B cell (primary cell): Measurements from ENCODE around the gene VCX2. TPM values are rescaled to one million over a fixed set of nuclear protein-coding genes. Genes with fewer than 3 reads are reported as not detected.
"Not testable (repeated sequence)": the region's sequence is repeated elsewhere in the genome, so short reads cannot be mapped to it uniquely, and the experiment has no call there.

Source experiments
- ATAC-seq: fragments of 200-7000 bp; cut with Tn5 transposase; one replicate; pipeline ENCODE4 v1.10.0; 2021; ENCODE audit warnings: low read depth, mild to moderate bottlenecking, moderate number of reproducible peaks, moderate library complexity
- CTCF ChIA-PET: fragments of 350-600 bp; sonication (Branson Sonifier 250); formaldehyde crosslinking; loops from one replicate; lab custom pipeline; 2021; ENCODE audit warnings: antibody characterized with exemption, inconsistent platforms; lab: Charles Lee
- POLR2A ChIA-PET: fragments of 350-600 bp; sonication (Branson Sonifier 250); formaldehyde crosslinking; loops from one replicate; lab custom pipeline; 2021; ENCODE audit warnings: antibody characterized with exemption; lab: Charles Lee
- DNase-seq: peaks from one replicate; pipeline ENCODE4 v3.0.0; 2013
- H2AFZ ChIP-seq: 2 replicates; pipeline ENCODE4 v1.6.1; 2012; ENCODE audit warnings: mild to moderate bottlenecking, low read depth, low read length; ENCODE audit not compliant: insufficient read depth, poor library complexity, severe bottlenecking
- H3K27ac ChIP-seq, 2 donors: 1 replicate in 1 of 2; 2 replicates in 1 of 2; pipeline ENCODE4 v1.5.1; 2012 to 2013; ENCODE audit warnings: low read length in 2 of 2, mild to moderate bottlenecking in 2 of 2, moderate library complexity in 1 of 2
- H3K27me3 ChIP-seq, 4 experiments: fragments of 200-600 bp in 1 of 4; sonication (generic) in 1 of 4; replicated peaks in 1 of 4; 1 replicate in 2 of 4; 2 replicates in 2 of 4; pipeline versions ENCODE4 v1.6.1 to v1.7.0; 2013 to 2016; ENCODE audit warnings: low read length in 3 of 4, mild to moderate bottlenecking in 2 of 4, mixed read lengths in 1 of 4, moderate library complexity in 1 of 4; ENCODE audit not compliant: insufficient read depth in 4 of 4, control insufficient read depth in 3 of 4; ENCODE audit errors: control extremely low read depth in 1 of 4
- H3K36me3 ChIP-seq, 2 experiments: replicated peaks in 1 of 2; 1 replicate in 1 of 2; 2 replicates in 1 of 2; pipeline versions ENCODE4 v1.6.1 to v1.7.1; 2013; ENCODE audit warnings: low read length in 1 of 2; ENCODE audit not compliant: insufficient read depth in 2 of 2, control insufficient read depth in 1 of 2; ENCODE audit errors: control extremely low read depth in 1 of 2, extremely low read depth in 1 of 2
- H3K4me1 ChIP-seq, 2 donors: fragments of 200-600 bp in 1 of 2; sonication (generic) in 1 of 2; 1 replicate in 1 of 2; 2 replicates in 1 of 2; pipeline versions ENCODE4 v1.5.1 to v1.6.1; 2013 to 2017; ENCODE audit warnings: low read length in 2 of 2; ENCODE audit not compliant: control insufficient read depth in 2 of 2, insufficient read depth in 2 of 2
- H3K4me2 ChIP-seq: replicated peaks from 2 replicates; pipeline ENCODE3; 2012; ENCODE audit warnings: mild to moderate bottlenecking, low read depth, low read length; ENCODE audit not compliant: poor library complexity, severe bottlenecking
- H3K4me3 ChIP-seq, 5 experiments: fragments of 200-600 bp in 1 of 5; sonication (generic) in 1 of 5; 1 replicate in 3 of 5; 2 replicates in 2 of 5; pipeline versions ENCODE4 v1.5.1 to v1.7.0; 2011 to 2016; ENCODE audit warnings: low read length in 4 of 5, mild to moderate bottlenecking in 4 of 5, low read depth in 2 of 5, control low read depth in 1 of 5, moderate library complexity in 1 of 5; ENCODE audit not compliant: insufficient read depth in 1 of 5; ENCODE audit errors: control extremely low read depth in 1 of 5, extremely low read depth in 1 of 5
- H3K79me2 ChIP-seq: fragments of 200-600 bp; sonication (generic); one replicate; pipeline ENCODE4 v1.6.0; 2016; ENCODE audit warnings: low read length; ENCODE audit not compliant: control insufficient read depth, insufficient read depth
- H3K9ac ChIP-seq: fragments of 200-600 bp; sonication (generic); 2 replicates; pipeline ENCODE4 v1.6.1; 2017; ENCODE audit warnings: mild to moderate bottlenecking, low read length, moderate library complexity
- H3K9me3 ChIP-seq, 3 donors: one replicate each; pipeline versions ENCODE4 v1.6.1 to v1.7.1; 2013; ENCODE audit warnings: low read length in 2 of 3; ENCODE audit not compliant: control insufficient read depth in 2 of 3, insufficient read depth in 1 of 3; ENCODE audit errors: control extremely low read depth in 1 of 3
- H4K20me1 ChIP-seq: 2 replicates; pipeline ENCODE4 v1.6.0; 2012; ENCODE audit warnings: mild to moderate bottlenecking, low read length; ENCODE audit not compliant: insufficient read depth, control insufficient read depth, poor library complexity, severe bottlenecking
- H3K27ac Mint-ChIP-seq: one replicate; pipeline ENCODE4 v1.8.0; 2021; ENCODE audit warnings: mixed read lengths
- H3K27me3 Mint-ChIP-seq: one replicate; pipeline ENCODE4 v1.8.0; 2021; ENCODE audit warnings: mixed read lengths
- H3K4me1 Mint-ChIP-seq: one replicate; pipeline ENCODE4 v1.8.0; 2021; ENCODE audit warnings: mixed read lengths
- H3K4me3 Mint-ChIP-seq: one replicate; pipeline ENCODE4 v1.8.0; 2021; ENCODE audit warnings: mixed read lengths
- H3K9me3 Mint-ChIP-seq: one replicate; pipeline ENCODE4 v1.8.0; 2022; ENCODE audit warnings: mixed read lengths; ENCODE audit not compliant: insufficient read depth
- EZH2 ChIP-seq: IDR thresholded peaks from 2 replicates; pipeline ENCODE4 v1.6.1; 2012; ENCODE audit warnings: borderline replicate concordance, low read depth, mild to moderate bottlenecking, moderate library complexity, low read length; ENCODE audit not compliant: insufficient read depth, poor library complexity, severe bottlenecking
- WGBS: methylation state at CpG from one replicate; pipeline ENCODE4 v1.1.5; 2013; ENCODE audit warnings: missing lambda C conversion rate; ENCODE audit not compliant: insufficient coverage; 5-methylcytosine and 5-hydroxymethylcytosine counted together
- intact Hi-C: fragments of 100-400 bp; cut with micrococcal nuclease; formaldehyde crosslinking; loops from one replicate; pipeline ENCODE4 v1.10.0; 2022
- polyA minus RNA-seq: library from RNA; depleted of rRNA, polyadenylated mRNA; stranded (reverse); fragments of >200 nt; gene quantifications from 2 replicates; pipeline ENCODE4 v1.2.3, GENCODE V29; 2012
- polyA plus RNA-seq: library from polyadenylated mRNA; depleted of rRNA; stranded (reverse); fragments of >200 nt; gene quantifications from 2 replicates; pipeline ENCODE4 v1.2.3, GENCODE V29; 2012
- total RNA-seq, 2 donors: library from RNA; stranded (reverse); fragments of 120-200 nt in 1 of 2; gene quantifications; 1 replicate in 1 of 2; 2 replicates in 1 of 2; pipeline versions ENCODE4 v1.2.3 to v1.2.4, GENCODE V29; 2013 to 2022
- TF ChIP-seq, protein P1 (sequence below): fragments of 200-600 bp; IDR thresholded peaks from one replicate; pipeline ENCODE4 v1.8.0; 2022; ENCODE audit warnings: antibody characterized with exemption, mild to moderate bottlenecking

VCX2 gene
- total RNA-seq (not detected in 2 replicates), polyA plus RNA-seq (not detected in 2 replicates), polyA minus RNA-seq (not detected in 2 replicates)
- total RNA-seq (2013) = not detected

DNA sequence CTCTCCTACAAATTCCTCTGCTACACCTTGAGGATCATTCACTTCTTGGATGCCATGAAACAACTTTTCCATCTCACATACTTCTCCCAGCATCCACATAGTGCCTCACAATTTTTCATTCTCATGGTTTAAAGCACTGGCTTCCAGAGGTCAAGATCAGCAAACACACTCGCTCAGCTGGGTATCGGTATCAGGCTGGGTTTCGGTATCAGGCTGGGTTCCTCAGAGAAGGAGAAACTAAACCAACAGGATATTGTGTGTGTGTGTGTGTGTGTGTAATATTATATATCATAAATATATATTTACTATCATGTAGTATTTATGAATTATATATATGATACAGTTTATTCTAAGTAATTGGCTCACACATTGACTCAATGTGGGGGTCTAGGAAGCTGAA, at the start of gene VCX2:
Gene VCX2, minus strand, starts transcription at position 99 of the 400 bp plus-strand sequence. CDS start 624 bp downstream, outside the sequence.
- H3K4me1 Mint-ChIP-seq, DNase-seq, H4K20me1 ChIP-seq, H3K4me3 Mint-ChIP-seq, CTCF ChIA-PET, H3K9me3 Mint-ChIP-seq, H3K79me2 ChIP-seq, H3K27ac Mint-ChIP-seq, H3K27me3 Mint-ChIP-seq, H3K27me3 ChIP-seq, H3K9me3 ChIP-seq, H3K4me2 ChIP-seq, H3K4me1 ChIP-seq, intact Hi-C loops, ATAC-seq, H3K36me3 ChIP-seq, H2AFZ ChIP-seq, POLR2A ChIA-PET, H3K9ac ChIP-seq, H3K4me3 ChIP-seq, H3K27ac ChIP-seq: not testable (repeated sequence)
- no CpG with 5 or more reads among the region's 3 CpGs for WGBS

DNA sequence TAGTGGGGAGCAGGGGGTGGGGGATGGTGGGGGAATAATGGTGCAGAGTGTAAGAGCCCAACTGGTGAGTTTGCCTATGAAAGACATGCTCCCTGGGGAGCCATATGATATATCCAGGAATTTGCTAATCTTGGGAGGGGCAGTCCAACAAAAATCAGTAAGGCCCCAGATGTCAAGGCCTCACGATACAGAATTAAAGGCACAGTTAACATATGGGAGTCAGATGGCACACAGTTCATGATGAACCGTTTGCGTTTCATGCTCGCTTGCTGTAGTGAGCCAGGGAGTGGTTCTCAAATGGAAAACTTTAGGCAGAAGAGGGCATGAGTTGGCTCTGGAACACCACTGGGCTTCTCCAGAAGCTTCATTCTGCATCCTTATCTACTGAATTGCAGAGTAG, 33.9 kb upstream of the VCX2 start:
- intact Hi-C loops = no loop called here
- ATAC-seq (no peak), DNase-seq (no peak)
- H3K4me3 ChIP-seq = no peak overlapping the region
- no peaks in the 10 kb centered on the region for H3K36me3 ChIP-seq
- no peaks in the 10 kb centered on the region for H3K27me3 Mint-ChIP-seq
- H3K4me3 Mint-ChIP-seq = no peak overlapping the region
- CTCF ChIA-PET = no interaction called here
- TF ChIP-seq, protein P1, sequence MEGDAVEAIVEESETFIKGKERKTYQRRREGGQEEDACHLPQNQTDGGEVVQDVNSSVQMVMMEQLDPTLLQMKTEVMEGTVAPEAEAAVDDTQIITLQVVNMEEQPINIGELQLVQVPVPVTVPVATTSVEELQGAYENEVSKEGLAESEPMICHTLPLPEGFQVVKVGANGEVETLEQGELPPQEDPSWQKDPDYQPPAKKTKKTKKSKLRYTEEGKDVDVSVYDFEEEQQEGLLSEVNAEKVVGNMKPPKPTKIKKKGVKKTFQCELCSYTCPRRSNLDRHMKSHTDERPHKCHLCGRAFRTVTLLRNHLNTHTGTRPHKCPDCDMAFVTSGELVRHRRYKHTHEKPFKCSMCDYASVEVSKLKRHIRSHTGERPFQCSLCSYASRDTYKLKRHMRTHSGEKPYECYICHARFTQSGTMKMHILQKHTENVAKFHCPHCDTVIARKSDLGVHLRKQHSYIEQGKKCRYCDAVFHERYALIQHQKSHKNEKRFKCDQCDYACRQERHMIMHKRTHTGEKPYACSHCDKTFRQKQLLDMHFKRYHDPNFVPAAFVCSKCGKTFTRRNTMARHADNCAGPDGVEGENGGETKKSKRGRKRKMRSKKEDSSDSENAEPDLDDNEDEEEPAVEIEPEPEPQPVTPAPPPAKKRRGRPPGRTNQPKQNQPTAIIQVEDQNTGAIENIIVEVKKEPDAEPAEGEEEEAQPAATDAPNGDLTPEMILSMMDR = no peak
- no peak for TF ChIP-seq EZH2
- no peak overlapping the region for H3K4me2 ChIP-seq
- H3K9me3 Mint-ChIP-seq = no peaks in the 10 kb centered on the region
- no peak overlapping the region for H3K9ac ChIP-seq
- H3K4me1 Mint-ChIP-seq = no peaks in the 10 kb centered on the region
- no peaks in the 10 kb centered on the region for H3K79me2 ChIP-seq
- H3K9me3 ChIP-seq = no peaks in the 10 kb centered on the region
- POLR2A ChIA-PET = no interaction called here
- no peak overlapping the region for H3K27ac Mint-ChIP-seq
- H2AFZ ChIP-seq = no peak overlapping the region
- H3K27ac ChIP-seq = no peak overlapping the region
- no peaks in the 10 kb centered on the region for H3K4me1 ChIP-seq
- no peaks in the 10 kb centered on the region for H3K27me3 ChIP-seq
- 75% methylated on average over 4 of the region's 4 CpGs for WGBS
- H4K20me1 ChIP-seq = no peaks in the 10 kb centered on the region
